Breast epithelium (tissue), 3 donors: ENCODE results near the gene HDAC8.

Source experiments
- POLR2A ChIP-seq: fragments of 450-650 bp; IDR thresholded peaks from one replicate; pipeline ENCODE4 v1.6.1; 2016; ENCODE audit warnings: antibody characterized with exemption, mild to moderate bottlenecking, moderate library complexity
- TF ChIP-seq, protein P1 (sequence below), 3 donors: fragments of 450-650 bp; IDR thresholded peaks; one replicate each; pipeline ENCODE4 v1.5.1; 2016 to 2017; ENCODE audit warnings: antibody characterized with exemption in 3 of 3, mild to moderate bottlenecking in 3 of 3, moderate library complexity in 3 of 3

DNA sequence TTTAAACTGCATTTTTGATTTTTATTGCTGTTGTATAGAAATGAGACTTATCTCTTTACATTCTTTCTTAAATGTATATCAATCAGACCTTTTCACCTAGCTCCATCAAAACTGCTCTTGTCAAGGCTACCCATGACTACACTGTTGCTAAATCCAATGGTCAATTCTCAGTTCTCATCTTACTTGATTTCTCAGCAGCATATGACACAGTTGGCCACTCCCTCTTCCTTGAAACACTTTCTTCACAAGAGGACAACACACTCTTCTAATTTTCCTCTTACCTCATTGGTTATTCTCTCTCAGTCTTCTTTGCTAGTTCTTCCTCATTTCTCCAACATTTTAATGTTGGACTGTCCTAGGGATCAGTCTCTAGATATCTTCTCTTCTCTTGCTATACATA, 172.8 kb downstream of the HDAC8 start:
- TF ChIP-seq POLR2A, result no peak
- TF ChIP-seq, protein P1, sequence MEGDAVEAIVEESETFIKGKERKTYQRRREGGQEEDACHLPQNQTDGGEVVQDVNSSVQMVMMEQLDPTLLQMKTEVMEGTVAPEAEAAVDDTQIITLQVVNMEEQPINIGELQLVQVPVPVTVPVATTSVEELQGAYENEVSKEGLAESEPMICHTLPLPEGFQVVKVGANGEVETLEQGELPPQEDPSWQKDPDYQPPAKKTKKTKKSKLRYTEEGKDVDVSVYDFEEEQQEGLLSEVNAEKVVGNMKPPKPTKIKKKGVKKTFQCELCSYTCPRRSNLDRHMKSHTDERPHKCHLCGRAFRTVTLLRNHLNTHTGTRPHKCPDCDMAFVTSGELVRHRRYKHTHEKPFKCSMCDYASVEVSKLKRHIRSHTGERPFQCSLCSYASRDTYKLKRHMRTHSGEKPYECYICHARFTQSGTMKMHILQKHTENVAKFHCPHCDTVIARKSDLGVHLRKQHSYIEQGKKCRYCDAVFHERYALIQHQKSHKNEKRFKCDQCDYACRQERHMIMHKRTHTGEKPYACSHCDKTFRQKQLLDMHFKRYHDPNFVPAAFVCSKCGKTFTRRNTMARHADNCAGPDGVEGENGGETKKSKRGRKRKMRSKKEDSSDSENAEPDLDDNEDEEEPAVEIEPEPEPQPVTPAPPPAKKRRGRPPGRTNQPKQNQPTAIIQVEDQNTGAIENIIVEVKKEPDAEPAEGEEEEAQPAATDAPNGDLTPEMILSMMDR (IDR thresholded peaks at IDR 0.05), result no peak
